ENCODE measurements around the gene ZNF841.

DNA sequence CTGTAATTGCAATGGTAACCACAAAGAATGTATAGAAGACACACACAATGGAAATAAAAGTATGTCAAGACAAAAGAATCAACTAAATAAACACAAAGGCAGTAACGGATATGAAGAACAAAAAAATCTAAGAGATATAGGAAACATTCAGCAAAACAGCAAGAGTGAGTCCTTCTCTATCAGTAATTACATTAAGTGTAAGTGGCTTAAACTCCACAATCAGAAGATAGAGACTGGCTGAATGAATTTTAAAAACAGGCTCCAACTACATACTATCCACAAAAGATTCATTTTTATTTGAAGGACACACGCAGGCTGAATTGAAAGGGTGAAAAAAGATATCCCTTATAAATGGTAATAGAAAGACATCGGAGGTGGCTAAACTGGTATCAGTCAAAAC, 24.7 kb upstream of the ZNF841 start:
- TF ChIP-seq, protein P1, sequence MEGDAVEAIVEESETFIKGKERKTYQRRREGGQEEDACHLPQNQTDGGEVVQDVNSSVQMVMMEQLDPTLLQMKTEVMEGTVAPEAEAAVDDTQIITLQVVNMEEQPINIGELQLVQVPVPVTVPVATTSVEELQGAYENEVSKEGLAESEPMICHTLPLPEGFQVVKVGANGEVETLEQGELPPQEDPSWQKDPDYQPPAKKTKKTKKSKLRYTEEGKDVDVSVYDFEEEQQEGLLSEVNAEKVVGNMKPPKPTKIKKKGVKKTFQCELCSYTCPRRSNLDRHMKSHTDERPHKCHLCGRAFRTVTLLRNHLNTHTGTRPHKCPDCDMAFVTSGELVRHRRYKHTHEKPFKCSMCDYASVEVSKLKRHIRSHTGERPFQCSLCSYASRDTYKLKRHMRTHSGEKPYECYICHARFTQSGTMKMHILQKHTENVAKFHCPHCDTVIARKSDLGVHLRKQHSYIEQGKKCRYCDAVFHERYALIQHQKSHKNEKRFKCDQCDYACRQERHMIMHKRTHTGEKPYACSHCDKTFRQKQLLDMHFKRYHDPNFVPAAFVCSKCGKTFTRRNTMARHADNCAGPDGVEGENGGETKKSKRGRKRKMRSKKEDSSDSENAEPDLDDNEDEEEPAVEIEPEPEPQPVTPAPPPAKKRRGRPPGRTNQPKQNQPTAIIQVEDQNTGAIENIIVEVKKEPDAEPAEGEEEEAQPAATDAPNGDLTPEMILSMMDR (conservative IDR thresholded peaks at IDR 0.05 in 1 of 2, IDR thresholded peaks at IDR 0.05 in 1 of 2; ENCODE audit: extremely low read depth in 1 of 2, insufficient read depth in 1 of 2, low read depth in 1 of 2, low read length in 2 of 2): no peak
- no peak for TF ChIP-seq EZH2 (IDR thresholded peaks at IDR 0.05; ENCODE audit: borderline replicate concordance, low read length)

All from mammary epithelial cell (primary cell).